ENCODE measurements around the gene SSBP4. TPM values are rescaled to one million over a fixed set of nuclear protein-coding genes. Genes with fewer than 3 reads are reported as not detected.

Gene SSBP4
- total RNA-seq, 4 donors from 2014 or later = 18.1 to 30.5 (median 27.4) TPM

DNA sequence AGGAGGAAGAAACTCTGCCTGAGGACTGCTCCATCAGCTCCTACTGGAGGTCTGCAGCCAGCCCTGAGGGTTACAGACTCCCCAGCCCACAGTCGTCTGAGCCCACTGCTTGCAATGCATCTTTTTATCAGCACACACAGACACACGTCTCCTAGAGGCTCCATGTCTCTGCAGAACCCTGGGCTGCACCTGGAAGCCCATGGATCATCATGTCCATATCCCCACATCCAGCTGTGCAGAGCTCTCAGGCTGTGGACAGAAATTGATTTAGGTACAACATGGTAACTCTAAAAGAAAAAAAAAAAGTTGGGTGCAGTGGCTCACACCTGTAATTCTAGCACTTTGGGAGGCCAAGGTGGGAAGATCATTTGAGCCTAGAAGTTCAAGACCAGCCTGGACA lies 51.6 kb downstream of the SSBP4 start:
- TF ChIP-seq POLR2AphosphoS5 (IDR thresholded peaks at IDR 0.05) (no peak), CTCF (IDR thresholded peaks at IDR 0.05) (no peak), EP300 (IDR thresholded peaks at IDR 0.05) (no peak), POLR2A (IDR thresholded peaks at IDR 0.05) (no peak)
- Histone ChIP-seq H3K27ac (no peak overlapping the region), H3K27me3 (no peaks in the 10 kb centered on the region), H3K36me3 (peaks cover 19% of the 10 kb centered on the region), H3K9me3 (no peaks in the 10 kb centered on the region), H3K4me3 (no peak overlapping the region), H3K4me1 (peaks cover 52% of the 10 kb centered on the region)
- 79% methylated on average over 2 of the region's 2 CpGs for WGBS
- no peak for DNase-seq (ENCODE audit: low spot score in 2 of 2)

DNA sequence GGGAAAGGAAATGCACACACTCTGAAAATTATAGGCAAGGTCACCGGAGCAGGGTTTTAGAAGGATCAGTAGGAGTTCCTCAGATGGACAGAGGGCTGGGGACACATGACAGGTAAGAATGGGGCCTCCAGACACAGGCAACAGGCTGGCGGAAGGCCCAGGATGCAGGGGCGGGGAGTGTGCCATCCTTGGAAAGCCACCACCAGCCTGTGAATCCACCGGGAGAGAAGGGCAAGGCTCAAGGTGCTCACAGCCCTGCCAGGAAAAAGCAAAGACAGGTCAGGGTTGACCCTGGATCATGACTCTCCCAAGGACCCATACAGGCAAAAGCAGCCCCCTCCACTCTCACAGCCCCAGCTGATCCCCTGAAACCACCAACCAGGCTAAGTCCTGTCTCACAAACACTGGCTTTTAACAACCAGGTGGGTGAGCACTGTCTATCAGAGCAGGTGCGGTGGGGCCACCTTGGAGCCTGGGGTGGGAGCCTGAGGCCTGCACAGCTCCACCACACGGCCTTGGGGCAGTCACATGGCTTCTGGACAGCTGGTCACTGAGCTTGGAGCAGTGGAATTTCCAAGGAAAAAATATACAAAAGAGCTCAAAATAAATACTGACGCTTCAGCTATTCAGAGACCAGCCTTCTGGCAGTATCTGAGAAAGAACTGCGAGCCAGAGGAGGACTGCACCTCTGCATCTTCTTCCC lies 54.0 kb downstream of the SSBP4 start:
- no peak for DNase-seq (ENCODE audit: low spot score in 2 of 2)
- Histone ChIP-seq H3K27me3 (no peaks in the 10 kb centered on the region), H3K9me3 (no peaks in the 10 kb centered on the region), H3K36me3 (peaks cover 17% of the 10 kb centered on the region), H3K4me3 (no peak overlapping the region), H3K27ac (no peak overlapping the region), H3K4me1 (peaks cover 46% of the 10 kb centered on the region)
- TF ChIP-seq POLR2AphosphoS5 (IDR thresholded peaks at IDR 0.05) = no peak
- 81% methylated on average over 8 of the region's 8 CpGs for WGBS

DNA sequence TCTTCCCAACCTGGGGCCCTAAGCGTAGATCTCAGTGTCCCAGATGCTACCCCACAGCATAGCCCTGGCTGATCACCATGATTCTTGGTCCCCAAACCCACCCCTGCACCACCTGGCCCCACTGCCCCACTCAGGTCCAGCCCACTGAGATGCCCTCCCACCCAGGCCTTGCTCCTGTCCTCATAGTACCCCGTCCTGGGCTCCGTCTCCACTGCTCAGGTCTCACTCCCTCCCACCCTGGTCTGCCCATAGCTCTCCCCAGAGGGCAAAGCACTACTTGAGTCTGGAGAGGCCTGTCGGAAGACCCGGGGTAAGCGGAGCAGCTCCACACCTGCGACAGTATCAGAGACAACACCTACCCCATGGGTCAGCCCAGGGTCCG lies 54.5 kb downstream of the SSBP4 start:
- Histone ChIP-seq H3K36me3 (peaks cover 17% of the 10 kb centered on the region), H3K9me3 (no peaks in the 10 kb centered on the region), H3K27me3 (no peaks in the 10 kb centered on the region), H3K4me3 (no peak overlapping the region), H3K27ac (no peak overlapping the region), H3K4me1 (peaks cover 46% of the 10 kb centered on the region)
- WGBS = 96% methylated on average over 8 of the region's 8 CpGs
- TF ChIP-seq EP300 (IDR thresholded peaks at IDR 0.05) = no peak
- no peak for TF ChIP-seq POLR2AphosphoS5 (IDR thresholded peaks at IDR 0.05)
- TF ChIP-seq CTCF (IDR thresholded peaks at IDR 0.05) = no peak
- no peak for TF ChIP-seq POLR2A (IDR thresholded peaks at IDR 0.05)
- DNase-seq (ENCODE audit: low spot score in 2 of 2) = no peak

DNA sequence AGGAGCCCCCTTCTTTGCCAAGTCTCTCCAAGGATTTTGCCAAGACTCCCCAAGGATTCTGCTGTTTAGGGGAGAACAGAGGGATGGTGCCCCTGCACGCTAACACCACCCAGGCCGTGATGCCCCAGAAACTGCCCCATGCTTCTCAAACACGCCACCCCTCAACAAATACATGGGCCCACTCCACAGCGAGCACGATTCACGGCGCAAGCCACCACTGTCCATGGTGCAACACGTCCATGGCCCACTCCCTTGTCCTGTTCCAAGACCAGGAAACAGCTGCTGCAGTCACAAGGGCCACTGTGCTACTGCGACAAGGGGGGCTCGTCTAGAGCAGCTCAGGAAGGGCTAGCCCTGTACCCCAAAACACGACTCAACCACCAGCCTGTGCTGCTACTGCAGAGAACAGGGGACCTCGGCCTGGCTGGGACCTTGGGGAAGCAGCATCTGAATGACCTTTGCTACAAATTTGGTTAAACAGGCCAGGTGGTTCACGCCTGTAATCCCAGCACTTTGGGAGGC lies 55.2 kb downstream of the SSBP4 start:
- TF ChIP-seq POLR2AphosphoS5 (IDR thresholded peaks at IDR 0.05) = no peak
- TF ChIP-seq CTCF (IDR thresholded peaks at IDR 0.05) = no peak
- no peak for TF ChIP-seq EP300 (IDR thresholded peaks at IDR 0.05)
- no peak for TF ChIP-seq POLR2A (IDR thresholded peaks at IDR 0.05)
- Histone ChIP-seq H3K4me3 (no peak overlapping the region), H3K36me3 (peaks cover 17% of the 10 kb centered on the region), H3K9me3 (no peaks in the 10 kb centered on the region), H3K27ac (no peak overlapping the region), H3K4me1 (peaks cover 46% of the 10 kb centered on the region), H3K27me3 (no peaks in the 10 kb centered on the region)
- 93% methylated on average over 13 of the region's 13 CpGs for WGBS
- DNase-seq (ENCODE audit: low spot score in 2 of 2) = no peak

DNA sequence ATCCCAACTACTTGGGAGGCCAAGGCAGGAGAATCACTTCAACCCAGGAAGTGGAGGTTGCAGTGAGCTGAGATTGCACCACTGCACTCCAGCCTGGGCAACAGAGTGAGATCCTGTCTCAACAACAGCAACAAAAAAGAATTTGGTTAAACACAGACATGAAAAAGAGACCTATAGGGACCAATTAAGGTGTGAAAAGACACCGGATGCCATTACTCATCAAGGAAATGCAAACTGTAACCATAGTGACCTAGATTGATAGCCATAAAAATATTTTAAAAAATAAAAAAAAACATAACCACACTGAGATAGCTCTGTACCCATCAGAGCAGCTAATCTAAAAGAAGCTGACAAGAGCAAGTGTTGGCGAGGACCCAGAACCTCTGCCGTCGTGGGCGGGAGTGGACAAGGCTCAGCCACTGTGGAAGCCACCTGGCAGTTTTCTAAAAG lies 55.8 kb downstream of the SSBP4 start:
- H3K27ac ChIP-seq = no peak overlapping the region
- no peak for DNase-seq (ENCODE audit: low spot score in 2 of 2)
- H3K36me3 ChIP-seq = peaks cover 17% of the 10 kb centered on the region
- 81% methylated on average over 5 of the region's 5 CpGs for WGBS
- H3K4me1 ChIP-seq = peaks cover 46% of the 10 kb centered on the region
- H3K27me3 ChIP-seq = no peaks in the 10 kb centered on the region
- no peak overlapping the region for H3K4me3 ChIP-seq
- H3K9me3 ChIP-seq = no peaks in the 10 kb centered on the region
- TF ChIP-seq EP300 (IDR thresholded peaks at IDR 0.05) = no peak
- TF ChIP-seq CTCF (IDR thresholded peaks at IDR 0.05) = no peak
- no peak for TF ChIP-seq POLR2AphosphoS5 (IDR thresholded peaks at IDR 0.05)
- TF ChIP-seq POLR2A (IDR thresholded peaks at IDR 0.05) = no peak

Data from suprapubic skin (tissue), 4 donors.